ENCODE data around the gene MPHOSPH8.

DNA sequence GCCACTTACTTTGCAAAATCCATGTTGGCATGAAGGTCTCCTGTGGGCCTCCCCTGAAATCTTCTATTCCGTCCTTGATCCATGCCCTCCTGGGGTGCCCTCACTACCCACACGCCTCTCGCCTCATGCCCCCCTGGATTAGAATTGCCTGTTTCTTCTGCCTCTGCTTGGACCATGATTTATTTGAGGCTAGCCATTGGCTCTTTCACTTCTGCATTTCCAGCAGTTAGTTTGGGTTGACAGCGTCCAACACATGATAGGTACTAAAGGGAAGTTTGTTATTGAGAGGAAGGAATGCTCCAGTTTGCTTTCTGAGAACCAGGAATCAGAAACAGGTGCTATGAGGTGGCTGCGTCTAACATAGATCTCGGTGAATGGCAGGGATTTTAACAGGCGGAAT is 41.6 kb upstream of the MPHOSPH8 start:
- TF ChIP-seq, protein P1, sequence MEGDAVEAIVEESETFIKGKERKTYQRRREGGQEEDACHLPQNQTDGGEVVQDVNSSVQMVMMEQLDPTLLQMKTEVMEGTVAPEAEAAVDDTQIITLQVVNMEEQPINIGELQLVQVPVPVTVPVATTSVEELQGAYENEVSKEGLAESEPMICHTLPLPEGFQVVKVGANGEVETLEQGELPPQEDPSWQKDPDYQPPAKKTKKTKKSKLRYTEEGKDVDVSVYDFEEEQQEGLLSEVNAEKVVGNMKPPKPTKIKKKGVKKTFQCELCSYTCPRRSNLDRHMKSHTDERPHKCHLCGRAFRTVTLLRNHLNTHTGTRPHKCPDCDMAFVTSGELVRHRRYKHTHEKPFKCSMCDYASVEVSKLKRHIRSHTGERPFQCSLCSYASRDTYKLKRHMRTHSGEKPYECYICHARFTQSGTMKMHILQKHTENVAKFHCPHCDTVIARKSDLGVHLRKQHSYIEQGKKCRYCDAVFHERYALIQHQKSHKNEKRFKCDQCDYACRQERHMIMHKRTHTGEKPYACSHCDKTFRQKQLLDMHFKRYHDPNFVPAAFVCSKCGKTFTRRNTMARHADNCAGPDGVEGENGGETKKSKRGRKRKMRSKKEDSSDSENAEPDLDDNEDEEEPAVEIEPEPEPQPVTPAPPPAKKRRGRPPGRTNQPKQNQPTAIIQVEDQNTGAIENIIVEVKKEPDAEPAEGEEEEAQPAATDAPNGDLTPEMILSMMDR (IDR thresholded peaks at IDR 0.05), result no peak
- TF ChIP-seq POLR2A (IDR thresholded peaks at IDR 0.05), result no peak
- no peak for TF ChIP-seq EP300 (IDR thresholded peaks at IDR 0.05)

Measured in tibial nerve (tissue), 4 donors.